OCI-LY3 (cell line): ENCODE results near the gene SMCO2.

Experiments used
- H2AFZ ChIP-seq: fragments of 200-600, 300-600 bp; shearing (Covaris generic); 2 replicates; pipeline ENCODE4 v1.6.0; 2014; ENCODE audit warnings: antibody characterized with exemption, low read depth, low read length
- H3K27ac ChIP-seq: fragments of 200-600, 300-600 bp; sonication (generic); 2 replicates; pipeline ENCODE4 v1.5.1; 2014; ENCODE audit warnings: mild to moderate bottlenecking, low read length, moderate library complexity, mixed read lengths
- H3K27me3 ChIP-seq: fragments of 200-600, 300-600 bp; sonication (generic); 2 replicates; pipeline ENCODE4 v1.6.1; 2014; ENCODE audit warnings: low read depth, low read length, mixed read lengths
- H3K36me3 ChIP-seq: fragments of 200-600, 300-600 bp; sonication (generic); replicated peaks from 2 replicates; pipeline ENCODE3; 2014; ENCODE audit warnings: low read depth, low read length, mixed read lengths
- H3K4me1 ChIP-seq: fragments of 300-600, 200-600 bp; sonication (generic); 2 replicates; pipeline ENCODE4 v1.6.1; 2014; ENCODE audit warnings: low read length, mixed read lengths
- H3K4me2 ChIP-seq: fragments of 200-600, 300-600 bp; sonication (generic); 2 replicates; pipeline ENCODE4 v1.6.1; 2014; ENCODE audit warnings: low read length, mixed read lengths
- H3K4me3 ChIP-seq: fragments of 300-600, 200-600 bp; sonication (generic); 2 replicates; pipeline ENCODE4 v1.5.1; 2014; ENCODE audit warnings: antibody characterized with exemption, mild to moderate bottlenecking, low read length, moderate library complexity
- H3K79me2 ChIP-seq: fragments of 300-600, 200-600 bp; shearing (Covaris generic); 2 replicates; pipeline ENCODE4 v1.6.1; 2014; ENCODE audit warnings: mild to moderate bottlenecking, low read length, mixed read lengths
- H3K9ac ChIP-seq: fragments of 300-600, 200-600 bp; shearing (Covaris generic); 2 replicates; pipeline ENCODE4 v1.6.0; 2014; ENCODE audit warnings: mild to moderate bottlenecking, low read length, moderate library complexity
- H3K9me3 ChIP-seq: fragments of 200-600, 300-600 bp; shearing (Covaris generic); 2 replicates; pipeline ENCODE4 v1.6.1; 2014; ENCODE audit warnings: low read length, mixed read lengths; ENCODE audit not compliant: insufficient read depth
- H4K20me1 ChIP-seq: fragments of 200-600, 300-600 bp; sonication (generic); 2 replicates; pipeline ENCODE4 v1.6.1; 2016; ENCODE audit warnings: low read length, mixed read lengths; ENCODE audit not compliant: insufficient read depth
- EZH2phosphoT487 ChIP-seq: fragments of 200-600 bp; shearing (Covaris generic); IDR thresholded peaks from 2 replicates; pipeline ENCODE4 v1.6.1; 2018; ENCODE audit warnings: antibody characterized with exemption, mixed run types, low read depth
- TF ChIP-seq, protein P1 (sequence below): fragments of 200-600, 300-600 bp; sonication (generic); IDR thresholded peaks from 2 replicates; pipeline ENCODE4 v1.5.1; 2014; ENCODE audit warnings: antibody characterized with exemption, low read length, low read depth

The SMCO2 gene

DNA sequence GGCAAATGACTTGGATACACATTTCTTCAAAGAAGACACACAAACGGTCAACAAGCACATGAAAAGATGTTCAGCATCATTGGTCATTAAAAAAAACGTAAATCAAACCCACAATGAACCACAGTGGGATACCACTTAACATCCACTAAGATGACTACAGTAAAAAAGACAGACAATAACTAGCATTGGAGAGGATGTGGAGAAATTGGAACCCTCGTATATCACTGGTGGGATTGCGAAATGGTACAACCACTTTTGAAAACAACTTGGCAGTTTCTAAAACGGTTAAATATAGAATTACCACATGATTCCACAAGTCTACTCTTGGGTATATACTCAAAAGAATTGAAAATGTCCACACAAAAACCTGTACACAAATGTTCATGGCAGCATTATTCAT, 52.2 kb downstream of the SMCO2 start:
- Histone ChIP-seq H3K36me3 (no peaks in the 10 kb centered on the region), H2AFZ (no peak overlapping the region), H3K4me2 (no peak overlapping the region), H3K27ac (no peak overlapping the region), H3K27me3 (no peaks in the 10 kb centered on the region; the same call in 1 of the 2 replicates), H3K4me3 (no peak overlapping the region), H3K79me2 (no peaks in the 10 kb centered on the region), H4K20me1 (no peaks in the 10 kb centered on the region), H3K9me3 (no peaks in the 10 kb centered on the region), H3K4me1 (peaks cover 4% of the 10 kb centered on the region; the same call in 1 of the 2 replicates), H3K9ac (no peak overlapping the region)
- TF ChIP-seq, protein P1, sequence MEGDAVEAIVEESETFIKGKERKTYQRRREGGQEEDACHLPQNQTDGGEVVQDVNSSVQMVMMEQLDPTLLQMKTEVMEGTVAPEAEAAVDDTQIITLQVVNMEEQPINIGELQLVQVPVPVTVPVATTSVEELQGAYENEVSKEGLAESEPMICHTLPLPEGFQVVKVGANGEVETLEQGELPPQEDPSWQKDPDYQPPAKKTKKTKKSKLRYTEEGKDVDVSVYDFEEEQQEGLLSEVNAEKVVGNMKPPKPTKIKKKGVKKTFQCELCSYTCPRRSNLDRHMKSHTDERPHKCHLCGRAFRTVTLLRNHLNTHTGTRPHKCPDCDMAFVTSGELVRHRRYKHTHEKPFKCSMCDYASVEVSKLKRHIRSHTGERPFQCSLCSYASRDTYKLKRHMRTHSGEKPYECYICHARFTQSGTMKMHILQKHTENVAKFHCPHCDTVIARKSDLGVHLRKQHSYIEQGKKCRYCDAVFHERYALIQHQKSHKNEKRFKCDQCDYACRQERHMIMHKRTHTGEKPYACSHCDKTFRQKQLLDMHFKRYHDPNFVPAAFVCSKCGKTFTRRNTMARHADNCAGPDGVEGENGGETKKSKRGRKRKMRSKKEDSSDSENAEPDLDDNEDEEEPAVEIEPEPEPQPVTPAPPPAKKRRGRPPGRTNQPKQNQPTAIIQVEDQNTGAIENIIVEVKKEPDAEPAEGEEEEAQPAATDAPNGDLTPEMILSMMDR = no peak
- TF ChIP-seq EZH2phosphoT487 = no peak

DNA sequence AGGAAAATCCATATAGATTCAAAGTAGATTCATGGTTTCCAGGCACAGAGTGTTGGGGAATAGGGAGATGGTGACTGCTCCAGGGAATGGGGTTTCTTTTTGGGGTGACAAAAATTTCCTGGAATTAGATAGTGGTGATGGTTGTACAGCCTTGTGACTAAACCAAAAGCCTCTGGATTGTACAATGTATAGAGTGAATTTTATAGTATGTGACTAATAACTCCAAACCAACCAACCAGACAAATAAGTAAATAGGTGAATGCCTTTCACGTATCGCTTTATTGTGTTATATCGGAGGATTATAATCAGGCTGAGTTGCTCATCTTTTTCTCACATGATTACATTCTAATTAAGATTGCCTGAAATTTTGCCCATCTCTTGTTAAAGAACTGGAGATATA, 52.8 kb downstream of the SMCO2 start:
- Histone ChIP-seq H3K4me3 (no peak overlapping the region), H3K9ac (no peak overlapping the region), H2AFZ (no peak overlapping the region), H3K9me3 (no peaks in the 10 kb centered on the region), H3K36me3 (no peaks in the 10 kb centered on the region), H3K4me2 (no peak overlapping the region), H4K20me1 (no peaks in the 10 kb centered on the region), H3K27me3 (no peaks in the 10 kb centered on the region; the same call in 1 of the 2 replicates), H3K4me1 (peaks cover 4% of the 10 kb centered on the region; the same call in 1 of the 2 replicates), H3K27ac (no peak overlapping the region), H3K79me2 (no peaks in the 10 kb centered on the region)
- no peak for TF ChIP-seq EZH2phosphoT487
- TF ChIP-seq, protein P1 = no peak

DNA sequence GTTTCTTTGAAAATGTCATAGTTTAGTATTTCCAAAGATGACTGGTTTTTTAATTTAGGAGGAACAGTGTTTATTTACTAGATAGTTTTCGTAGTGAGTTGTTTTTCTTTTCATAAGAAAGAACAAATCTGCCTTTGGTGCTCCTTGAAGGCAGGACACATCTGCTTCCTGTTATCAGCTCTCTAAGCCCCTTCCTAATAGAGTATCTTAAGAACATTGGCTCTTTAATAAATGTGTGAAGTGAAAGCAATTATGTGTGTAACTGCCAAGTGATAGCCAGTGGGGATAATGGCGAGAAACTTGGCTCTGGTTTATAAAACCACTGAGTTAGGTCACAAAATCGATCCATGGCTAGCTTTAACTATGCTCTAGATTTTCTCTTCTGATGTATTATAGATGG, 54.0 kb downstream of the SMCO2 start:
- H4K20me1 ChIP-seq = no peaks in the 10 kb centered on the region
- H3K79me2 ChIP-seq = no peaks in the 10 kb centered on the region
- TF ChIP-seq, protein P1 = no peak
- no peak for TF ChIP-seq EZH2phosphoT487
- H3K27me3 ChIP-seq = no peaks in the 10 kb centered on the region; the same call in 1 of the 2 replicates
- H3K9me3 ChIP-seq = no peaks in the 10 kb centered on the region
- no peak overlapping the region for H3K4me2 ChIP-seq
- H2AFZ ChIP-seq = no peak overlapping the region
- no peak overlapping the region for H3K4me3 ChIP-seq
- H3K4me1 ChIP-seq = peaks cover 4% of the 10 kb centered on the region; the same call in 1 of the 2 replicates
- no peak overlapping the region for H3K9ac ChIP-seq
- H3K36me3 ChIP-seq = no peaks in the 10 kb centered on the region
- no peak overlapping the region for H3K27ac ChIP-seq

DNA sequence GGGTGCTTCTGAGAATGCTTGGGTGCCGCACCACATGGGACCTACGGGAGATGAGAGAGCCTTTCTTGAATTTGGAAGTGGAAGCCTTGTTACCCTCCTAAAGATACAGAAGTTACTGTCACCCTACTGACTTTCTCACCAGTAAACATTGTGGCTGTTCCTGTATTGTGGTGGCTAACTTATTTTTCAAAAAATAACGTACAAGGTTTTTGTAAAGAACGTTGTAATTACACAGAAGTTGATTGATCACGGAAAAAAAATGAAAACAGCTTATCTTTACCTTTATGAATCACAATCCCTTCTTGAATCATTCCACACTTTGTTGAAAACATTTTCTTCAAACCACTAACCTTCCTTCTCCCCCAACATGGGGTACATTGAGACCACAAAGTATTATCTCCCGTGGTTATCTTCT, 55.5 kb downstream of the SMCO2 start:
- TF ChIP-seq, protein P1 = no peak
- TF ChIP-seq EZH2phosphoT487 = no peak
- no peak overlapping the region for H3K9ac ChIP-seq
- no peak overlapping the region for H3K4me2 ChIP-seq
- no peaks in the 10 kb centered on the region for H3K36me3 ChIP-seq
- H3K27me3 ChIP-seq = no peaks in the 10 kb centered on the region; the same call in 1 of the 2 replicates
- H4K20me1 ChIP-seq = no peaks in the 10 kb centered on the region
- H3K27ac ChIP-seq = no peak overlapping the region
- H3K4me1 ChIP-seq = peaks cover 4% of the 10 kb centered on the region; the same call in 1 of the 2 replicates
- H3K9me3 ChIP-seq = no peaks in the 10 kb centered on the region
- no peak overlapping the region for H3K4me3 ChIP-seq
- no peaks in the 10 kb centered on the region for H3K79me2 ChIP-seq
- H2AFZ ChIP-seq = no peak overlapping the region
